IMR-90 (cell line): ENCODE measurements around the gene SLC29A2. TPM values are rescaled to one million over a fixed set of nuclear protein-coding genes. Genes with fewer than 3 reads are reported as not detected.

Experiments used
- ATAC-seq: fragments of 200-7000 bp; cut with Tn5 transposase; 2 replicates; pipeline ENCODE4 v1.9.1; 2020; ENCODE audit warnings: low read depth, mild to moderate bottlenecking, moderate library complexity
- BruUV-seq: library from RNA; stranded (reverse); fragments of 400-500 nt; replicated peaks from 2 replicates; lab custom pipeline; 2021; lab: Mats Ljungman, UMichigan
- CTCF ChIA-PET: fragments of 300-600 bp; formaldehyde crosslinking; extraction: SDS; loops from one replicate; lab custom pipeline; 2021; ENCODE audit warnings: antibody characterized with exemption; lab: Yijun Ruan, JAX
- POLR2A ChIA-PET: fragments of 300-600 bp; sonication (Branson Sonifier 250); formaldehyde crosslinking; loops from one replicate; lab custom pipeline; 2022; ENCODE audit warnings: antibody characterized with exemption; ENCODE audit not compliant: unreplicated experiment; lab: Charles Lee
- DNase-seq: peaks from one replicate; pipeline ENCODE4 v3.0.0; 2013
- H2AFZ ChIP-seq: replicated peaks from 2 replicates; pipeline ENCODE3; 2013; ENCODE audit warnings: low read length, mild to moderate bottlenecking; ENCODE audit not compliant: poor library complexity
- H2AK5ac ChIP-seq: 2 replicates; pipeline ENCODE4 v1.6.1; 2013; ENCODE audit warnings: low read depth, low read length, inconsistent platforms
- H2AK9ac ChIP-seq: replicated peaks from 2 replicates; pipeline ENCODE3; 2013; ENCODE audit warnings: mild to moderate bottlenecking, low read depth, low read length, moderate library complexity; ENCODE audit not compliant: poor library complexity
- H2BK120ac ChIP-seq: 2 replicates; pipeline ENCODE4 v1.6.1; 2013; ENCODE audit warnings: low read depth, low read length, inconsistent platforms
- H2BK15ac ChIP-seq: 3 replicates; pipeline ENCODE4 v1.6.1; 2013; ENCODE audit warnings: low read depth, low read length, inconsistent platforms
- H2BK20ac ChIP-seq: 2 replicates; pipeline ENCODE4 v1.6.1; 2013; ENCODE audit warnings: low read depth, mild to moderate bottlenecking, inconsistent platforms, low read length, moderate library complexity
- H2BK5ac ChIP-seq: 2 replicates; pipeline ENCODE4 v1.6.1; 2013; ENCODE audit warnings: mild to moderate bottlenecking, low read depth, low read length, inconsistent platforms; ENCODE audit not compliant: poor library complexity, severe bottlenecking
- H3K14ac ChIP-seq: replicated peaks from 2 replicates; pipeline ENCODE4 v1.6.1; 2013; ENCODE audit warnings: low read depth, low read length, inconsistent platforms
- H3K18ac ChIP-seq: 2 replicates; pipeline ENCODE4 v1.6.1; 2013; ENCODE audit warnings: low read depth, low read length, control low read depth
- H3K23ac ChIP-seq: 2 replicates; pipeline ENCODE4 v1.6.1; 2013; ENCODE audit warnings: low read depth, low read length, inconsistent platforms
- H3K27ac ChIP-seq: 2 replicates; pipeline ENCODE4 v1.5.1; 2013; ENCODE audit warnings: mild to moderate bottlenecking, control low read depth, low read length; ENCODE audit not compliant: insufficient read depth
- H3K27me3 ChIP-seq: 2 replicates; pipeline ENCODE4 v1.6.1; 2013; ENCODE audit warnings: low read length; ENCODE audit not compliant: control insufficient read depth, insufficient read depth
- H3K36me3 ChIP-seq: 2 replicates; pipeline ENCODE4 v1.6.1; 2013; ENCODE audit warnings: low read length, mixed read lengths; ENCODE audit not compliant: control insufficient read depth, insufficient read depth
- H3K4ac ChIP-seq: 2 replicates; pipeline ENCODE4 v1.6.1; 2013; ENCODE audit warnings: low read depth, low read length, inconsistent platforms
- H3K4me1 ChIP-seq: 2 replicates; pipeline ENCODE4 v1.6.1; 2013; ENCODE audit warnings: low read length, mixed read lengths; ENCODE audit not compliant: control insufficient read depth, insufficient read depth
- H3K4me2 ChIP-seq: 2 replicates; pipeline ENCODE4 v1.6.1; 2013; ENCODE audit warnings: low read depth, mild to moderate bottlenecking, control low read depth, low read length, moderate library complexity
- H3K4me3 ChIP-seq: 2 replicates; pipeline ENCODE4 v1.5.1; 2013; ENCODE audit warnings: low read depth, mild to moderate bottlenecking, control low read depth, low read length, moderate library complexity; ENCODE audit not compliant: insufficient read depth
- H3K56ac ChIP-seq: 2 replicates; pipeline ENCODE4 v1.6.1; 2013; ENCODE audit warnings: low read length, inconsistent platforms; ENCODE audit not compliant: insufficient read depth; ENCODE audit errors: extremely low read depth
- H3K79me1 ChIP-seq, 2 experiments: 2 replicates each; pipeline ENCODE4 v1.6.1; 2013; ENCODE audit warnings: low read length in 2 of 2, inconsistent platforms in 1 of 2, low read depth in 1 of 2
- H3K9ac ChIP-seq: 2 replicates; pipeline ENCODE4 v1.6.1; 2013; ENCODE audit warnings: low read depth, low read length, control low read depth
- H3K9me1 ChIP-seq: 2 replicates; pipeline ENCODE4 v1.6.1; 2013; ENCODE audit warnings: low read length, inconsistent platforms; ENCODE audit not compliant: insufficient read depth
- H3K9me3 ChIP-seq: 2 replicates; pipeline ENCODE4 v1.6.1; 2013; ENCODE audit warnings: low read length; ENCODE audit not compliant: control insufficient read depth, insufficient read depth
- H4K20me1 ChIP-seq: 2 replicates; pipeline ENCODE4 v1.6.1; 2013; ENCODE audit warnings: low read length, inconsistent platforms; ENCODE audit not compliant: insufficient read depth
- H4K5ac ChIP-seq: 2 replicates; pipeline ENCODE4 v1.6.1; 2013; ENCODE audit warnings: mild to moderate bottlenecking, low read depth, low read length, control low read depth
- H4K8ac ChIP-seq, 2 experiments: 2 replicates each; pipeline ENCODE4 v1.6.1; 2013; ENCODE audit warnings: low read depth in 2 of 2, low read length in 2 of 2, control low read depth in 1 of 2, inconsistent platforms in 1 of 2
- H4K91ac ChIP-seq: 2 replicates; pipeline ENCODE4 v1.6.1; 2013; ENCODE audit warnings: low read depth, low read length, inconsistent platforms; ENCODE audit not compliant: insufficient read depth
- CEBPB ChIP-seq: IDR thresholded peaks from 2 replicates; pipeline ENCODE4 v1.6.1; 2012; ENCODE audit warnings: low read depth, low read length, improper control_type of control experiment
- CTCF ChIP-seq: conservative IDR thresholded peaks from 2 replicates; pipeline ENCODE4 v1.5.1; 2012; ENCODE audit warnings: mild to moderate bottlenecking, low read depth, low read length, improper control_type of control experiment
- FOS ChIP-seq: fragments of 150-350 bp; IDR thresholded peaks from 2 replicates; pipeline ENCODE4 v1.6.1; 2016; ENCODE audit warnings: low read depth, low read length
- POLR2A ChIP-seq: IDR thresholded peaks from 2 replicates; pipeline ENCODE4 v1.6.1; 2012; ENCODE audit warnings: mild to moderate bottlenecking, low read depth, low read length
- RCOR1 ChIP-seq: IDR thresholded peaks from 2 replicates; pipeline ENCODE4 v1.6.1; 2012; ENCODE audit warnings: mild to moderate bottlenecking, low read length, improper control_type of control experiment; ENCODE audit not compliant: insufficient replicate concordance
- WGBS, 2 experiments: methylation state at CpG; one replicate each; pipeline versions ENCODE4 v1.1.5 to v1.1.7; 2013; ENCODE audit warnings: missing lambda C conversion rate in 2 of 2; ENCODE audit not compliant: insufficient read length in 1 of 2; ENCODE audit errors: extremely low coverage in 2 of 2; 5-methylcytosine and 5-hydroxymethylcytosine counted together
- dilution Hi-C: fragments of 300-500 bp; cut with HindIII; formaldehyde crosslinking; loops from one replicate; pipeline ENCODE4 v1.14.3; 2018; ENCODE audit warnings: low sequenced_read_pairs; ENCODE audit not compliant: unreplicated experiment
- in situ Hi-C: fragments of 300-500 bp; cut with MboI; formaldehyde crosslinking; loops from 3 replicates; pipeline ENCODE4 v1.14.3; 2019; ENCODE audit warnings: low sequenced_read_pairs, inconsistent platforms, mixed read lengths
- intact Hi-C: fragments of 100-400 bp; cut with micrococcal nuclease; formaldehyde crosslinking; loops from 2 replicates; pipeline ENCODE4 v1.10.0; 2022
- polyA plus RNA-seq, 3 experiments: library from polyadenylated mRNA; depleted of rRNA; stranded (reverse); fragments of >200 nt; gene quantifications; 2 replicates each; pipeline ENCODE4 v1.2.3, GENCODE V29; 2012; ENCODE audit warnings: low replicate concordance in 1 of 3
- total RNA-seq: library from RNA; depleted of rRNA; stranded (reverse); fragments of >200 nt; gene quantifications from 2 replicates; pipeline ENCODE4 v1.2.3, GENCODE V29; 2012

SLC29A2 gene
- total and polyA plus RNA-seq, 2 of the 4 experiments (the other 2 are of a cell fraction), result under 0.01 to 1.2 TPM

DNA sequence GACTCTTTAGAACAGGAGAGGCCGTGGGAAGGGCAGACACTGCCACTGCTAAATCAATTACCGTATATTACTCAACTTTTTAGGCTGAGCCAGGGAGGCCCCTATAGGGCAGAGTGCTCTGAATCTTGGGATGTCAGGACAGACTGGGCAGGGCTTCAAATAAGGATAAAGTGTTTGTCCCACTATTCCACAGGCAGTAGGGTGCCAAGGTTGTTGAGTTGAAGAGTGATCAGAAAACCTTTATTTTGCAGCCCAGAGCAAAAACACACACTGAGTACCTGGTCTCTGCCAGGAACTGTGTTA, 22.5 kb downstream of the SLC29A2 start:
- Histone ChIP-seq H3K79me1 (peaks cover 7 to 30% of the 10 kb centered on the region in 2 experiments), H4K91ac (no peak overlapping the region), H2AK5ac (no peak overlapping the region), H4K5ac (no peak overlapping the region), H3K9me1 (peaks cover 12% of the 10 kb centered on the region; the same call in 1 of the 2 replicates), H3K4ac (no peak overlapping the region), H3K27ac (no peak overlapping the region), H3K14ac (no peak overlapping the region), H2AFZ (no peak overlapping the region), H3K36me3 (no peaks in the 10 kb centered on the region), H3K9me3 (no peaks in the 10 kb centered on the region), H2AK9ac (no peak overlapping the region), H2BK5ac (no peak overlapping the region), H2BK20ac (no peak overlapping the region), H3K4me3 (no peak overlapping the region), H3K56ac (no peak overlapping the region), H3K9ac (no peak overlapping the region), H4K20me1 (peaks cover 12% of the 10 kb centered on the region), H2BK15ac (no peak overlapping the region), H3K4me1 (peaks cover 12% of the 10 kb centered on the region), H3K27me3 (no peaks in the 10 kb centered on the region), H3K18ac (no peak overlapping the region), H2BK120ac (no peak overlapping the region), H3K23ac (no peak overlapping the region), H3K4me2 (no peak overlapping the region), H4K8ac (no peak overlapping the region)
- ATAC-seq (no peak), DNase-seq (no peak)
- TF ChIP-seq FOS, result no peak
- no peak for TF ChIP-seq RCOR1
- no peak for TF ChIP-seq POLR2A
- no peak for TF ChIP-seq CTCF
- TF ChIP-seq CEBPB, result no peak
- dilution Hi-C loops (no loop called here), intact Hi-C loops (no loop called here), in situ Hi-C loops (no loop called here)
- no CpG with 5 or more reads among the region's 2 CpGs for WGBS, 2 experiments
- no TSS peak for BruUV-seq
- ChIA-PET POLR2A (no interaction called here), CTCF (interaction anchor here (0.7 kb wide), 1 partner anchor 289 kb away, joined by 6 read pairs; no protein-coding TSS in a partner anchor)
